HL-60 (cell line): ENCODE data around the gene AMOT.

Experiments used
- DNase-seq, 2 experiments: peaks; one replicate each; pipeline ENCODE4 v3.0.0-alpha.2; 2010 to 2020; ENCODE audit warnings: low read depth in 1 of 2, low spot score in 1 of 2
- H3K27ac ChIP-seq: fragments of 250-450 bp; sonication (Bioruptor Pico); replicated peaks from 2 replicates; pipeline ENCODE4 v1.5.1; 2020; ENCODE audit warnings: mild to moderate bottlenecking, moderate library complexity
- H3K27me3 ChIP-seq: fragments of 250-450 bp; sonication (Bioruptor Pico); 2 replicates; pipeline ENCODE4 v1.5.1; 2021; ENCODE audit warnings: mild to moderate bottlenecking, moderate library complexity; ENCODE audit not compliant: insufficient read depth, poor library complexity, severe bottlenecking
- H3K4me3 ChIP-seq: replicated peaks from 2 replicates; pipeline ENCODE4 v1.5.1; 2011; ENCODE audit warnings: mild to moderate bottlenecking, control low read depth, low read length; ENCODE audit not compliant: insufficient read depth
- CTCF ChIP-seq: IDR thresholded peaks from one replicate; pipeline ENCODE4 v1.5.1; 2011; ENCODE audit warnings: low read length, control low read depth, inconsistent platforms; ENCODE audit not compliant: insufficient read depth
- GABPA ChIP-seq: IDR thresholded peaks from 2 replicates; pipeline ENCODE4 v1.6.1; 2012; ENCODE audit warnings: low read depth
- POLR2AphosphoS5 ChIP-seq: IDR thresholded peaks from 2 replicates; pipeline ENCODE4 v1.6.1; 2012; ENCODE audit warnings: low read depth
- REST ChIP-seq: IDR thresholded peaks from 2 replicates; pipeline ENCODE4 v1.6.1; 2012; ENCODE audit warnings: low read depth; ENCODE audit not compliant: insufficient replicate concordance
- SPI1 ChIP-seq: IDR thresholded peaks from 2 replicates; pipeline ENCODE4 v1.6.1; 2012; ENCODE audit warnings: low read depth, mild to moderate bottlenecking, borderline replicate concordance

AMOT gene

GRCh38 chrX:112768563-112768962 lies 72.1 kb downstream of the AMOT start:
- no peak overlapping the region for H3K4me3 ChIP-seq
- H3K27me3 ChIP-seq, result no peaks in the 10 kb centered on the region
- DNase-seq, result no peak
- H3K27ac ChIP-seq, result no peak overlapping the region
- TF ChIP-seq POLR2AphosphoS5, result no peak
- no peak for TF ChIP-seq SPI1
- TF ChIP-seq CTCF, result no peak
- TF ChIP-seq REST, result no peak
- TF ChIP-seq GABPA, result no peak

- H3K27ac ChIP-seq, result no peak overlapping the region
- TF ChIP-seq GABPA (no peak), REST (no peak), POLR2AphosphoS5 (no peak), CTCF (no peak), SPI1 (no peak)
- no peak for DNase-seq
- H3K27me3 ChIP-seq, result no peaks in the 10 kb centered on the region
- H3K4me3 ChIP-seq, result no peak overlapping the region
Measured at GRCh38 chrX:112766774-112767173, 73.9 kb downstream of the AMOT start.

- DNase-seq, result no peak
- Histone ChIP-seq H3K27me3 (no peaks in the 10 kb centered on the region), H3K4me3 (no peak overlapping the region), H3K27ac (no peak overlapping the region)
- TF ChIP-seq REST, result no peak
- TF ChIP-seq GABPA, result no peak
- no peak for TF ChIP-seq CTCF
- TF ChIP-seq SPI1, result no peak
- no peak for TF ChIP-seq POLR2AphosphoS5
Measured at GRCh38 chrX:112761242-112762207, 79.1 kb downstream of the AMOT start.
